Fibroblast of villous mesenchyme (primary cell): ENCODE results near the gene C3AR1. TPM values are rescaled to one million over a fixed set of nuclear protein-coding genes. Genes with fewer than 3 reads are reported as not detected.

Experiments used
- DNase-seq: peaks from one replicate; pipeline ENCODE4 v3.0.0-alpha.2; 2010; ENCODE audit warnings: low read depth
- H3K4me3 ChIP-seq: 2 replicates; pipeline ENCODE4 v1.5.1; 2011; ENCODE audit warnings: low read depth, mild to moderate bottlenecking, low read length
- total RNA-seq: library from RNA; depleted of rRNA; stranded (reverse); fragments of >200 nt; gene quantifications from 2 replicates; pipeline ENCODE4 v1.2.3, GENCODE V29; 2012
- TF ChIP-seq, protein P1 (sequence below): IDR thresholded peaks from 2 replicates; pipeline ENCODE4 v1.5.1; 2012; ENCODE audit warnings: low read depth, mild to moderate bottlenecking, low read length; ENCODE audit not compliant: insufficient read depth

Gene C3AR1
- total RNA-seq, 1 donor, result under 0.01 TPM

DNA sequence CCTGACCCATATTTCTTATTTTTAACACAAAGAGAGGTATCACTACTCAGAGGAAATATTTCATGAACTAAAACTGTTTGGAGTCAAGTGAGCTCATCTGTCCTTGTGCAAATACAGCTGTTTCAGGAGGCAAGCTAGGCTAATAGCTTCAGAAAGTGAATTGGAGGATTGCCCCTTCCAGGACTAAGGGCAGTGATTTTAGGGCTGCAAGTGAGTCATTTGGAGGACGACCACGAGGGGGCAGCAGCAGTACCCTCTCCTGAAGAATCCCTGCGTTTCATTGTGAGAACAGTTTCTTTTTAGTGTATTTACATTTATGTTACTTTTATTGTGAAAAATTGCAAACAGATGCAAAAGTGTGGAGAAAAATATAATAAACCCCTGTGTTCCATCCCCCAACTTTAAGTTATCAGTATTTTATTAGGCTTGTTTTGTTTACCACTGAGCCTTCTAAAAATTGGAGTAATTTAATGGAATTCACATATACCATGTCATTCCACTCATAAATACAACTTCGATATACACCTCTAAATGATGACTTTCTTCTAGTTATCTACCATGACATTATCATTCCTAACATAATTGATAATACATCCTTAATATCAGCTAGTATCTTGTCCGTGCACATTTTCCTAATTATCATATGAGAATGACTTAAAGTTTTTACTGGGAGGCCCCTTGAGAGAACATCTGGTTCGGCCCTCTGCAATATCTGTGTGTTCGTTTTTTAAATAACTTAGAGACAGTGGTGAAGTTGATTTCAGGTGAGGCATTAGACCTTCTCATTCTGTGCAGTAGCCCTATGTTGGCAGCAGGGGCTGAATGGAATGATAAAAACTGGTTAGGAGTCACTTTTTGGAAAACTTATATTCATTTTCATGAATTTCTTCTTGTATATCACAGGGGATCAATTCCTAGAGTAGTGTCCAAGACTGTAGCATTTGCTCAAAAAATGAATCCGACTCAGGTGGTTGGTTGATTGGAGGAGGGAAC, 19.9 kb downstream of the C3AR1 start:
- DNase-seq, result peak; percentile 87
- H3K4me3 ChIP-seq, result no peak overlapping the region
- TF ChIP-seq, protein P1, sequence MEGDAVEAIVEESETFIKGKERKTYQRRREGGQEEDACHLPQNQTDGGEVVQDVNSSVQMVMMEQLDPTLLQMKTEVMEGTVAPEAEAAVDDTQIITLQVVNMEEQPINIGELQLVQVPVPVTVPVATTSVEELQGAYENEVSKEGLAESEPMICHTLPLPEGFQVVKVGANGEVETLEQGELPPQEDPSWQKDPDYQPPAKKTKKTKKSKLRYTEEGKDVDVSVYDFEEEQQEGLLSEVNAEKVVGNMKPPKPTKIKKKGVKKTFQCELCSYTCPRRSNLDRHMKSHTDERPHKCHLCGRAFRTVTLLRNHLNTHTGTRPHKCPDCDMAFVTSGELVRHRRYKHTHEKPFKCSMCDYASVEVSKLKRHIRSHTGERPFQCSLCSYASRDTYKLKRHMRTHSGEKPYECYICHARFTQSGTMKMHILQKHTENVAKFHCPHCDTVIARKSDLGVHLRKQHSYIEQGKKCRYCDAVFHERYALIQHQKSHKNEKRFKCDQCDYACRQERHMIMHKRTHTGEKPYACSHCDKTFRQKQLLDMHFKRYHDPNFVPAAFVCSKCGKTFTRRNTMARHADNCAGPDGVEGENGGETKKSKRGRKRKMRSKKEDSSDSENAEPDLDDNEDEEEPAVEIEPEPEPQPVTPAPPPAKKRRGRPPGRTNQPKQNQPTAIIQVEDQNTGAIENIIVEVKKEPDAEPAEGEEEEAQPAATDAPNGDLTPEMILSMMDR, result peak; percentile 91

DNA sequence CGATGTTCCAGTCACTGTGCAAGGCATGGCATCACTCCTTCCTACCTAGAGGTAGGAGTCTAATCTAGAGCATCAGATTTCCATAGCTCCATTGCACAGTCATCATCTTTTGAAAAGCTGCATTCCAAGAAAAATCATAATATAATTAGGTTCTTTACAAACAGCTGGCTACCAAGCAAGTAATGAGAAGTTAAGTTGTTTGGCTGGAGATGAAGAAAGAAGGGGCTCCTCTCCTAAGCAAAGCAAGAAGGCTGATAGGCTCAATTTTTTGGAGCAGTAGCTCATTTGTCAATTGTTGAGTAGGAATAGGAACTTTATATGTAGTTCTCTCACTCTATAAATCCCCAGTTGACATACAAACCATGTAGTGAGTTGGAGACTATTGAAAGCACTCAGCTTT, 25.4 kb downstream of the C3AR1 start:
- no peak for DNase-seq
- TF ChIP-seq, protein P1, result no peak
- no peak overlapping the region for H3K4me3 ChIP-seq

DNA sequence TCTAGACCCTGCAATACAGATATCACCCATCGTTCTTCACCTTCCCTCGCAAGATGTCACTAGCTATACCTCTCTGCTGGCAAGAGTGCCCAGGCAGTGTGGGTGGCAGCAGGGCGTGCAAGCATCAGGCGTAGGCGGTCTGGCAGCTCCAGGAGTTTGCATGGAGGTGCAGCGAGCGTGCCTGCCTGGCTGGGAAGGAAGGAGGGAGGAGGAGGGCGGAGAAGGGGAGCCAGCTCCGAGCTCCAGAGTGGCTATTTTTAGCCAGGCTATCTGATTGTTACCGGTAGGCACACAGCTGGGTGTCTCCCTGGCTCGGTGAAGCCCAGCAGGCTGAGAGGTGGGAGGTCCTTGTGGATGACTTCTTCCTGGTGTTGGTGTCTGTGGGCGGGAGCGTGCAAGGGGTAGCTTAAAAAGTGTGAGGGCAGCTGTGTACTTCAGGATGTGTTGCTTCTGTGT, 27.5 kb downstream of the C3AR1 start:
- H3K4me3 ChIP-seq, result peak overlapping the region; percentile 32
- DNase-seq, result peak; percentile 71
- TF ChIP-seq, protein P1, result no peak

DNA sequence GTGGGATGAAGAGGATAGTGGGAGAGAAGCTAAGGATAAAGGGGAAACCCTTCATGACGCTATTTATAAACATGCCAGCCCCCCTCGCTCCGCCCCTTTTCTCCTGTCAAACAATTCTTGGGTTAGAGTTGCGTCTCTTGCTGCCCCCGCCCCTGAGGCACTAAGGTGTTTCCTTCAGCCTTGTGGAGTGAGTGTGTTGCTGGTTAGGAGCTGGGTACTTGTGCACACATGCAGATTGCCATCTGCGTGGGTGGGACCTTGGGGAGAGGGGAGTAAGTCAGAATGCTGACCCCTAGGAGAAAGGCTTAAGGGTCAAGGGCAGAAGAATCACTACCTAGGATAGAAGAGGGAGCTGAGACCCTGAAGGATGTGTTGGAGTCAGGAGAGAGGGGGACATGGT, 28.2 kb downstream of the C3AR1 start:
- TF ChIP-seq, protein P1, result no peak
- no peak for DNase-seq
- no peak overlapping the region for H3K4me3 ChIP-seq

DNA sequence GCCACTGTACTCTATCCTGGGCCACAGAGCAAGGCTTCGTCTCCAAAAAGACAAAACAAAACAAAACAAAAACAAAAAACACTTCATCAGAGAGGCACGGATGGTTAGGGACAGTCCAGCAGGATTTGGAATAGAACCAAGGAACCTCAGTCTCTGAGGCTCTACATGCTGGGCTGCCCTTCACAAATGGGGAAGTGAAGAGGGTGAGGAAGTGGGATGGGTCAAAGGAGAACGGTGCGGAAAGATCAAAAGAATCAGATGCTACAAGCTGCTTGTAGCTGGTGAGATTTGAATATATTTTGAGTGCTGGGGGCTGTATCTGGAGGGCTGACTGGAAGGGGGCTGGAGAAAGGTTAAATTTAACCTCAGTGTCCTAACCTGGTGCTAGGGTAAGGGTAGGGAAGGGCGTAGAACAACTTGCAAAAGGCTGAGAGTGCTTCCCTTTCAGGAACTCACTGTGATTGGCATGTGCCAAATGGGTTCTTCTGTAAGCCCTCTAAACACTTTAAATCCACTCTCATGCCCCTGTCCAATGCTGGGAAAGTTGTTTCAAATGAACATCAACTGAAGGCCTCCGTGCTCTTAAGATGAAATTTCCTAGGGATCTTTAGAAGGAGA, 29.0 kb downstream of the C3AR1 start:
- no peak overlapping the region for H3K4me3 ChIP-seq
- TF ChIP-seq, protein P1, result no peak
- no peak for DNase-seq

DNA sequence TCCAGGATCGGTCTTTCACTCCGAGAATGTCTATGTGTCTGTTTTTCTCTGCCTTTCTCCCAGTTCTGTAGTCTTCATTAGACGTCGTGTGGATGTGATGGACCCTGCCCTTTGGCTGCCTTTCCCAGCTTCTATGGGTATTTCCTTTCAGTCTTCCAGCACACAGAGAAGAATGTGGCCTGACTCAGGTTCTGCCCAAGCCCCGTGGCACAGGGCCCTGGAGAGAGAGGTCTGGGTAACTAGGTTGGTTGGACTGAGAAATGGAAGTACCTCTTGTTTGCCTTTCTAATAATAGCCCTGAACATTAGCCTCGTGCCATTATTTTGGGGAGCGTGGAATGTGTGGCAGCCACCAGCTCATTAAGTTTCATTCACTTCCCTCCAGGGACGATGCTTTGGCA, 29.8 kb downstream of the C3AR1 start:
- no peak overlapping the region for H3K4me3 ChIP-seq
- TF ChIP-seq, protein P1, result no peak
- no peak for DNase-seq
